B cell (primary cell): ENCODE data around the gene LIPA. TPM values are rescaled to one million over a fixed set of nuclear protein-coding genes. Genes with fewer than 3 reads are reported as not detected.

Experiments used
- ATAC-seq: fragments of 200-7000 bp; cut with Tn5 transposase; one replicate; pipeline ENCODE4 v1.10.0; 2021; ENCODE audit warnings: low read depth, mild to moderate bottlenecking, moderate number of reproducible peaks, moderate library complexity
- CTCF ChIA-PET: fragments of 350-600 bp; sonication (Branson Sonifier 250); formaldehyde crosslinking; loops from one replicate; lab custom pipeline; 2021; ENCODE audit warnings: antibody characterized with exemption, inconsistent platforms; lab: Charles Lee
- POLR2A ChIA-PET: fragments of 350-600 bp; sonication (Branson Sonifier 250); formaldehyde crosslinking; loops from one replicate; lab custom pipeline; 2021; ENCODE audit warnings: antibody characterized with exemption; lab: Charles Lee
- DNase-seq: peaks from one replicate; pipeline ENCODE4 v3.0.0; 2013
- H2AFZ ChIP-seq: 2 replicates; pipeline ENCODE4 v1.6.1; 2012; ENCODE audit warnings: mild to moderate bottlenecking, low read depth, low read length; ENCODE audit not compliant: insufficient read depth, poor library complexity, severe bottlenecking
- H3K27ac ChIP-seq, 2 donors: 1 replicate in 1 of 2; 2 replicates in 1 of 2; pipeline ENCODE4 v1.5.1; 2012 to 2013; ENCODE audit warnings: low read length in 2 of 2, mild to moderate bottlenecking in 2 of 2, moderate library complexity in 1 of 2
- H3K27me3 ChIP-seq, 4 experiments: fragments of 200-600 bp in 1 of 4; sonication (generic) in 1 of 4; replicated peaks in 1 of 4; 1 replicate in 2 of 4; 2 replicates in 2 of 4; pipeline versions ENCODE4 v1.6.1 to v1.7.0; 2013 to 2016; ENCODE audit warnings: low read length in 3 of 4, mild to moderate bottlenecking in 2 of 4, mixed read lengths in 1 of 4, moderate library complexity in 1 of 4; ENCODE audit not compliant: insufficient read depth in 4 of 4, control insufficient read depth in 3 of 4; ENCODE audit errors: control extremely low read depth in 1 of 4
- H3K36me3 ChIP-seq, 2 experiments: replicated peaks in 1 of 2; 1 replicate in 1 of 2; 2 replicates in 1 of 2; pipeline versions ENCODE4 v1.6.1 to v1.7.1; 2013; ENCODE audit warnings: low read length in 1 of 2; ENCODE audit not compliant: insufficient read depth in 2 of 2, control insufficient read depth in 1 of 2; ENCODE audit errors: control extremely low read depth in 1 of 2, extremely low read depth in 1 of 2
- H3K4me1 ChIP-seq, 2 donors: fragments of 200-600 bp in 1 of 2; sonication (generic) in 1 of 2; 1 replicate in 1 of 2; 2 replicates in 1 of 2; pipeline versions ENCODE4 v1.5.1 to v1.6.1; 2013 to 2017; ENCODE audit warnings: low read length in 2 of 2; ENCODE audit not compliant: control insufficient read depth in 2 of 2, insufficient read depth in 2 of 2
- H3K4me2 ChIP-seq: replicated peaks from 2 replicates; pipeline ENCODE3; 2012; ENCODE audit warnings: mild to moderate bottlenecking, low read depth, low read length; ENCODE audit not compliant: poor library complexity, severe bottlenecking
- H3K4me3 ChIP-seq, 5 experiments: fragments of 200-600 bp in 1 of 5; sonication (generic) in 1 of 5; 1 replicate in 3 of 5; 2 replicates in 2 of 5; pipeline versions ENCODE4 v1.5.1 to v1.7.0; 2011 to 2016; ENCODE audit warnings: low read length in 4 of 5, mild to moderate bottlenecking in 4 of 5, low read depth in 2 of 5, control low read depth in 1 of 5, moderate library complexity in 1 of 5; ENCODE audit not compliant: insufficient read depth in 1 of 5; ENCODE audit errors: control extremely low read depth in 1 of 5, extremely low read depth in 1 of 5
- H3K79me2 ChIP-seq: fragments of 200-600 bp; sonication (generic); one replicate; pipeline ENCODE4 v1.6.0; 2016; ENCODE audit warnings: low read length; ENCODE audit not compliant: control insufficient read depth, insufficient read depth
- H3K9ac ChIP-seq: fragments of 200-600 bp; sonication (generic); 2 replicates; pipeline ENCODE4 v1.6.1; 2017; ENCODE audit warnings: mild to moderate bottlenecking, low read length, moderate library complexity
- H3K9me3 ChIP-seq, 3 donors: one replicate each; pipeline versions ENCODE4 v1.6.1 to v1.7.1; 2013; ENCODE audit warnings: low read length in 2 of 3; ENCODE audit not compliant: control insufficient read depth in 2 of 3, insufficient read depth in 1 of 3; ENCODE audit errors: control extremely low read depth in 1 of 3
- H4K20me1 ChIP-seq: 2 replicates; pipeline ENCODE4 v1.6.0; 2012; ENCODE audit warnings: mild to moderate bottlenecking, low read length; ENCODE audit not compliant: insufficient read depth, control insufficient read depth, poor library complexity, severe bottlenecking
- H3K27ac Mint-ChIP-seq: one replicate; pipeline ENCODE4 v1.8.0; 2021; ENCODE audit warnings: mixed read lengths
- H3K27me3 Mint-ChIP-seq: one replicate; pipeline ENCODE4 v1.8.0; 2021; ENCODE audit warnings: mixed read lengths
- H3K4me1 Mint-ChIP-seq: one replicate; pipeline ENCODE4 v1.8.0; 2021; ENCODE audit warnings: mixed read lengths
- H3K4me3 Mint-ChIP-seq: one replicate; pipeline ENCODE4 v1.8.0; 2021; ENCODE audit warnings: mixed read lengths
- H3K9me3 Mint-ChIP-seq: one replicate; pipeline ENCODE4 v1.8.0; 2022; ENCODE audit warnings: mixed read lengths; ENCODE audit not compliant: insufficient read depth
- EZH2 ChIP-seq: IDR thresholded peaks from 2 replicates; pipeline ENCODE4 v1.6.1; 2012; ENCODE audit warnings: borderline replicate concordance, low read depth, mild to moderate bottlenecking, moderate library complexity, low read length; ENCODE audit not compliant: insufficient read depth, poor library complexity, severe bottlenecking
- WGBS: methylation state at CpG from one replicate; pipeline ENCODE4 v1.1.5; 2013; ENCODE audit warnings: missing lambda C conversion rate; ENCODE audit not compliant: insufficient coverage; 5-methylcytosine and 5-hydroxymethylcytosine counted together
- intact Hi-C: fragments of 100-400 bp; cut with micrococcal nuclease; formaldehyde crosslinking; loops from one replicate; pipeline ENCODE4 v1.10.0; 2022
- polyA plus RNA-seq: library from polyadenylated mRNA; depleted of rRNA; stranded (reverse); fragments of >200 nt; gene quantifications from 2 replicates; pipeline ENCODE4 v1.2.3, GENCODE V29; 2012
- total RNA-seq, 2 donors: library from RNA; stranded (reverse); fragments of 120-200 nt in 1 of 2; gene quantifications; 1 replicate in 1 of 2; 2 replicates in 1 of 2; pipeline versions ENCODE4 v1.2.3 to v1.2.4, GENCODE V29; 2013 to 2022
- TF ChIP-seq, protein P1 (sequence below): fragments of 200-600 bp; IDR thresholded peaks from one replicate; pipeline ENCODE4 v1.8.0; 2022; ENCODE audit warnings: antibody characterized with exemption, mild to moderate bottlenecking

LIPA gene
- total and polyA plus RNA-seq, 2 donors (not counting 1 experiment from before 2014, with no cell fraction given) = 16.4 to 36.5 TPM

GRCh38 chr10:89189211-89189734, 62.3 kb downstream of the LIPA start:
- Mint-ChIP-seq H3K9me3 (no peaks in the 10 kb centered on the region), H3K4me3 (no peak overlapping the region), H3K27me3 (peaks cover 27% of the 10 kb centered on the region), H3K27ac (no peak overlapping the region), H3K4me1 (peaks cover 15% of the 10 kb centered on the region)
- Histone ChIP-seq H3K27ac (no peak overlapping the region), H3K79me2 (no peaks in the 10 kb centered on the region), H3K4me3 (no peak overlapping the region), H3K4me2 (no peak overlapping the region), H3K36me3 (no peaks in the 10 kb centered on the region), H3K9ac (no peak overlapping the region), H3K9me3 (peaks cover 0 to 1% (median 0%) of the 10 kb centered on the region in 3 donors), H2AFZ (no peak overlapping the region), H3K27me3 (no peaks in the 10 kb centered on the region), H3K4me1 (peaks cover 2 to 7% of the 10 kb centered on the region in 2 donors), H4K20me1 (no peaks in the 10 kb centered on the region)
- intact Hi-C loops = no loop called here
- CTCF ChIA-PET = interaction anchor here (0.6 kb wide), 1 partner anchor 180 kb away, joined by 3 read pairs; no protein-coding TSS in a partner anchor
- DNase-seq (no peak), ATAC-seq (no peak)
- no CpG with 5 or more reads among the region's 2 CpGs for WGBS
- TF ChIP-seq, protein P1, sequence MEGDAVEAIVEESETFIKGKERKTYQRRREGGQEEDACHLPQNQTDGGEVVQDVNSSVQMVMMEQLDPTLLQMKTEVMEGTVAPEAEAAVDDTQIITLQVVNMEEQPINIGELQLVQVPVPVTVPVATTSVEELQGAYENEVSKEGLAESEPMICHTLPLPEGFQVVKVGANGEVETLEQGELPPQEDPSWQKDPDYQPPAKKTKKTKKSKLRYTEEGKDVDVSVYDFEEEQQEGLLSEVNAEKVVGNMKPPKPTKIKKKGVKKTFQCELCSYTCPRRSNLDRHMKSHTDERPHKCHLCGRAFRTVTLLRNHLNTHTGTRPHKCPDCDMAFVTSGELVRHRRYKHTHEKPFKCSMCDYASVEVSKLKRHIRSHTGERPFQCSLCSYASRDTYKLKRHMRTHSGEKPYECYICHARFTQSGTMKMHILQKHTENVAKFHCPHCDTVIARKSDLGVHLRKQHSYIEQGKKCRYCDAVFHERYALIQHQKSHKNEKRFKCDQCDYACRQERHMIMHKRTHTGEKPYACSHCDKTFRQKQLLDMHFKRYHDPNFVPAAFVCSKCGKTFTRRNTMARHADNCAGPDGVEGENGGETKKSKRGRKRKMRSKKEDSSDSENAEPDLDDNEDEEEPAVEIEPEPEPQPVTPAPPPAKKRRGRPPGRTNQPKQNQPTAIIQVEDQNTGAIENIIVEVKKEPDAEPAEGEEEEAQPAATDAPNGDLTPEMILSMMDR = no peak
- TF ChIP-seq EZH2 = no peak
- POLR2A ChIA-PET = no interaction called here

DNA sequence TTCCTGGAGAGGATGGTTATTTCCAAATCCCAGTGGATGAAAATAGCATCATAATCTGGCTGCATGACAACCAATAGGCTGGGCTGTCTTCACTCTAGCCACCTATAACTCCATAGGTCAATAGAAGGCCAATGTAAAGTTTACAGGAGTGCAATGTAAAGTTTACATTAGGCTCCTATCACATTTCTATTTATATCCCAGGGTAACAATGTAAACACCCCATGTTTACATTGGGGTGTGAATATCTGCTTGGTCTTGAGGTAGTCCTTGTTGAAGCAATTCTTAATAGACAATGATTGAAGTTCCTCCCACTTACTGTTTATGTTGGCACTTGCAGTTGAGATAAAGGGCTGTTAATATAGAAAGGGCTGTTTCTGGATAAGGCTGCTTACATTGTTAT, 65.9 kb downstream of the LIPA start:
- Histone ChIP-seq H3K36me3 (no peaks in the 10 kb centered on the region), H3K79me2 (no peaks in the 10 kb centered on the region), H3K9me3 (peaks cover 0 to 1% (median 0%) of the 10 kb centered on the region in 3 donors), H3K27me3 (peaks cover 0 to 3% (median 0%) of the 10 kb centered on the region in 4 experiments), H3K27ac (no peak overlapping the region), H3K4me3 (no peak overlapping the region), H3K4me1 (peaks cover 2 to 10% of the 10 kb centered on the region in 2 donors), H4K20me1 (no peaks in the 10 kb centered on the region), H3K9ac (no peak overlapping the region), H3K4me2 (no peak overlapping the region), H2AFZ (no peak overlapping the region)
- Mint-ChIP-seq H3K4me3 (no peak overlapping the region), H3K27me3 (peaks cover 17% of the 10 kb centered on the region), H3K4me1 (peaks cover 19% of the 10 kb centered on the region), H3K27ac (no peak overlapping the region), H3K9me3 (no peaks in the 10 kb centered on the region)
- ChIA-PET CTCF (no interaction called here), POLR2A (no interaction called here)
- DNase-seq = no peak
- intact Hi-C loops = no loop called here
- no peak for ATAC-seq
- TF ChIP-seq EZH2 = no peak
- TF ChIP-seq, protein P1 = no peak
